Cardiac fibroblast (primary cell): ENCODE measurements around the gene ARL1.
A peak's percentile ranks its signal among the peaks of the same experiment; 100 is the strongest.

Experiments used
- DNase-seq, 2 donors: peaks; one replicate each; pipeline versions ENCODE4 v3.0.0 to v3.0.0-alpha.2; 2010; ENCODE audit warnings: low read depth in 2 of 2
- H3K4me3 ChIP-seq, 2 donors: replicated peaks in 1 of 2; 1 replicate in 1 of 2; 2 replicates in 1 of 2; pipeline ENCODE4 v1.5.1; 2011; ENCODE audit warnings: low read depth in 2 of 2, low read length in 2 of 2, mild to moderate bottlenecking in 2 of 2, moderate library complexity in 1 of 2
- CTCF ChIP-seq: IDR thresholded peaks from one replicate; pipeline ENCODE4 v1.5.1; 2011; ENCODE audit warnings: low read depth, mild to moderate bottlenecking, low read length, inconsistent platforms

ARL1 gene

GRCh38 chr12:101407436-101408345 is at the start of gene ARL1:
TSS of gene ARL1 (minus strand) at chr12:101407772. CDS start at chr12:101407645, 127 bp downstream.
- DNase-seq = peak; percentile 93 to 94
- TF ChIP-seq CTCF = no peak
- H3K4me3 ChIP-seq = peak within 1 kb of the TSS; percentile 89 to 90

- no peak for DNase-seq
- no peak overlapping the region for H3K4me3 ChIP-seq
- TF ChIP-seq CTCF = no peak
Observed at GRCh38 chr12:101455685-101456084, 48.1 kb upstream of the ARL1 start.

- TF ChIP-seq CTCF = no peak
Observed at GRCh38 chr12:101441461-101442224, 34.1 kb upstream of the ARL1 start.

GRCh38 chr12:101439236-101439635 is 31.7 kb upstream of the ARL1 start:
- no peak for DNase-seq
- no peak overlapping the region for H3K4me3 ChIP-seq
- TF ChIP-seq CTCF = no peak

More at GRCh38 chr12:101441461-101442224, 34.1 kb upstream of the ARL1 start:
- no peak for DNase-seq
- no peak overlapping the region for H3K4me3 ChIP-seq

GRCh38 chr12:101436136-101436535 is 28.6 kb upstream of the ARL1 start:
- no peak for TF ChIP-seq CTCF
- H3K4me3 ChIP-seq = no peak overlapping the region
- no peak for DNase-seq

GRCh38 chr12:101430456-101430855 is 22.9 kb upstream of the ARL1 start:
- TF ChIP-seq CTCF = no peak
- H3K4me3 ChIP-seq = no peak overlapping the region
- DNase-seq = no peak
